Astrocyte of the hippocampus (primary cell): Measurements from ENCODE around the gene RFC4.

Experiments
- DNase-seq: peaks from one replicate; pipeline ENCODE4 v3.0.0; 2011; ENCODE audit warnings: low read depth, low spot score

Gene RFC4

GRCh38 chr3:186787642-186788481 is 18.4 kb downstream of the RFC4 start:
- no peak for DNase-seq

GRCh38 chr3:186786922-186787321 is 19.4 kb downstream of the RFC4 start:
- no peak for DNase-seq

GRCh38 chr3:186785495-186786018 is 20.7 kb downstream of the RFC4 start:
- no peak for DNase-seq

GRCh38 chr3:186784820-186785494 is 21.3 kb downstream of the RFC4 start:
- DNase-seq: no peak

GRCh38 chr3:186783731-186784515 is 22.4 kb downstream of the RFC4 start:
- peak; percentile 91 for DNase-seq

- peak; percentile 96 for DNase-seq
Observed at GRCh38 chr3:186783058-186783730, 23.1 kb downstream of the RFC4 start, which contains the start of gene EIF4A2. Gene EIF4A2, plus strand, starts transcription at chr3:186783577. Its CDS starts 34 bp downstream, at chr3:186783611.

- DNase-seq: no peak
Observed at GRCh38 chr3:186782542-186783057, 23.7 kb downstream of the RFC4 start.

- DNase-seq: no peak
Observed at GRCh38 chr3:186779204-186779603, 27.1 kb downstream of the RFC4 start.

- DNase-seq: peak; percentile 80
Observed at GRCh38 chr3:186775999-186776398, 30.3 kb downstream of the RFC4 start.

GRCh38 chr3:186772701-186773417 is 33.4 kb downstream of the RFC4 start:
- peak; percentile 34 for DNase-seq

- DNase-seq: no peak
Observed at GRCh38 chr3:186772281-186772694, 34.0 kb downstream of the RFC4 start.

GRCh38 chr3:186760897-186761447 is 45.3 kb downstream of the RFC4 start:
- no peak for DNase-seq

GRCh38 chr3:186760141-186760833 is 46.0 kb downstream of the RFC4 start:
- DNase-seq: no peak

- DNase-seq: peak; percentile 23
Observed at GRCh38 chr3:186759231-186759930, 46.9 kb downstream of the RFC4 start.

- no peak for DNase-seq
Observed at GRCh38 chr3:186757686-186758220, 48.5 kb downstream of the RFC4 start.

GRCh38 chr3:186757214-186757613 is 49.1 kb downstream of the RFC4 start:
- DNase-seq: no peak

GRCh38 chr3:186754871-186755270 is 51.4 kb downstream of the RFC4 start:
- DNase-seq: no peak

GRCh38 chr3:186754006-186754405 is 52.3 kb downstream of the RFC4 start:
- peak; percentile 19 for DNase-seq
